ENCODE results near the gene FAM114A1. TPM values are rescaled to one million over a fixed set of nuclear protein-coding genes. Genes with fewer than 3 reads are reported as not detected.

Gene FAM114A1
- total RNA-seq, 2 donors from 2014 or later, result 19.3 to 39.3 TPM

GRCh38 chr4:38820329-38821061, 47.1 kb upstream of the FAM114A1 start:
- Histone ChIP-seq H3K27ac (ENCODE audit: low read depth, low read length) (no peak overlapping the region), H3K9me3 (ENCODE audit: control insufficient read depth, low read length) (peaks cover 6% of the 10 kb centered on the region), H3K9ac (ENCODE audit: extremely low read depth, low read length, poor library complexity, severe bottlenecking) (no peak overlapping the region), H3K4me1 (ENCODE audit: control insufficient read depth, insufficient read depth, low read length) (no peaks in the 10 kb centered on the region), H3K27me3 (ENCODE audit: control insufficient read depth, insufficient read depth, low read length, poor library complexity, severe bottlenecking) (no peaks in the 10 kb centered on the region), H3K36me3 (ENCODE audit: control insufficient read depth, insufficient read depth, low read length) (no peaks in the 10 kb centered on the region), H3K4me3 (ENCODE audit: low read length) (no peak overlapping the region)
- no peaks in the 10 kb centered on the region for H3K4me1 Mint-ChIP-seq
- TF ChIP-seq, protein P1, sequence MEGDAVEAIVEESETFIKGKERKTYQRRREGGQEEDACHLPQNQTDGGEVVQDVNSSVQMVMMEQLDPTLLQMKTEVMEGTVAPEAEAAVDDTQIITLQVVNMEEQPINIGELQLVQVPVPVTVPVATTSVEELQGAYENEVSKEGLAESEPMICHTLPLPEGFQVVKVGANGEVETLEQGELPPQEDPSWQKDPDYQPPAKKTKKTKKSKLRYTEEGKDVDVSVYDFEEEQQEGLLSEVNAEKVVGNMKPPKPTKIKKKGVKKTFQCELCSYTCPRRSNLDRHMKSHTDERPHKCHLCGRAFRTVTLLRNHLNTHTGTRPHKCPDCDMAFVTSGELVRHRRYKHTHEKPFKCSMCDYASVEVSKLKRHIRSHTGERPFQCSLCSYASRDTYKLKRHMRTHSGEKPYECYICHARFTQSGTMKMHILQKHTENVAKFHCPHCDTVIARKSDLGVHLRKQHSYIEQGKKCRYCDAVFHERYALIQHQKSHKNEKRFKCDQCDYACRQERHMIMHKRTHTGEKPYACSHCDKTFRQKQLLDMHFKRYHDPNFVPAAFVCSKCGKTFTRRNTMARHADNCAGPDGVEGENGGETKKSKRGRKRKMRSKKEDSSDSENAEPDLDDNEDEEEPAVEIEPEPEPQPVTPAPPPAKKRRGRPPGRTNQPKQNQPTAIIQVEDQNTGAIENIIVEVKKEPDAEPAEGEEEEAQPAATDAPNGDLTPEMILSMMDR (conservative IDR thresholded peaks at IDR 0.05), result no peak
- H3K9me3 Mint-ChIP-seq, result peaks cover 13% of the 10 kb centered on the region
- no peaks in the 10 kb centered on the region for H3K36me3 Mint-ChIP-seq (ENCODE audit: low read depth)
- WGBS, 2 experiments (ENCODE audit: insufficient coverage in 1 of 2, insufficient read length in 1 of 2), result 86 to 92% methylated on average over 2 to 4 of the region's 4 CpGs
- no peak for DNase-seq
- H3K27me3 Mint-ChIP-seq (ENCODE audit: insufficient read depth), result peaks cover 6% of the 10 kb centered on the region
- no peak overlapping the region for H3K27ac Mint-ChIP-seq
- H3K4me3 Mint-ChIP-seq, result no peak overlapping the region

GRCh38 chr4:38821739-38822138, 45.9 kb upstream of the FAM114A1 start:
- Histone ChIP-seq H3K9ac (ENCODE audit: extremely low read depth, low read length, poor library complexity, severe bottlenecking) (no peak overlapping the region), H3K4me1 (ENCODE audit: control insufficient read depth, insufficient read depth, low read length) (no peaks in the 10 kb centered on the region), H3K36me3 (ENCODE audit: control insufficient read depth, insufficient read depth, low read length) (no peaks in the 10 kb centered on the region), H3K27me3 (ENCODE audit: control insufficient read depth, insufficient read depth, low read length, poor library complexity, severe bottlenecking) (no peaks in the 10 kb centered on the region), H3K27ac (ENCODE audit: low read depth, low read length) (no peak overlapping the region), H3K9me3 (ENCODE audit: control insufficient read depth, low read length) (peaks cover 6% of the 10 kb centered on the region), H3K4me3 (ENCODE audit: low read length) (no peak overlapping the region)
- H3K9me3 Mint-ChIP-seq, result peaks cover 13% of the 10 kb centered on the region
- H3K27me3 Mint-ChIP-seq (ENCODE audit: insufficient read depth), result peaks cover 6% of the 10 kb centered on the region
- H3K4me1 Mint-ChIP-seq, result no peaks in the 10 kb centered on the region
- H3K36me3 Mint-ChIP-seq (ENCODE audit: low read depth), result no peaks in the 10 kb centered on the region
- no peak overlapping the region for H3K4me3 Mint-ChIP-seq
- H3K27ac Mint-ChIP-seq, result no peak overlapping the region
- WGBS, 2 experiments (ENCODE audit: insufficient coverage in 1 of 2, insufficient read length in 1 of 2), result 84% methylated on average over 2 of the region's 3 CpGs; no CpG with 5 or more reads in 1 of the 2 experiments
- no peak for DNase-seq
- TF ChIP-seq, protein P1 (conservative IDR thresholded peaks at IDR 0.05), result no peak

- no peak for DNase-seq
- Histone ChIP-seq H3K4me3 (ENCODE audit: low read length) (no peak overlapping the region), H3K4me1 (ENCODE audit: control insufficient read depth, insufficient read depth, low read length) (no peaks in the 10 kb centered on the region), H3K9ac (ENCODE audit: extremely low read depth, low read length, poor library complexity, severe bottlenecking) (no peak overlapping the region), H3K27me3 (ENCODE audit: control insufficient read depth, insufficient read depth, low read length, poor library complexity, severe bottlenecking) (no peaks in the 10 kb centered on the region), H3K9me3 (ENCODE audit: control insufficient read depth, low read length) (peaks cover 6% of the 10 kb centered on the region), H3K27ac (ENCODE audit: low read depth, low read length) (no peak overlapping the region), H3K36me3 (ENCODE audit: control insufficient read depth, insufficient read depth, low read length) (no peaks in the 10 kb centered on the region)
- H3K4me3 Mint-ChIP-seq, result no peak overlapping the region
- TF ChIP-seq, protein P1 (conservative IDR thresholded peaks at IDR 0.05), result no peak
- H3K36me3 Mint-ChIP-seq (ENCODE audit: low read depth), result no peaks in the 10 kb centered on the region
- no peaks in the 10 kb centered on the region for H3K4me1 Mint-ChIP-seq
- peaks cover 6% of the 10 kb centered on the region for H3K27me3 Mint-ChIP-seq (ENCODE audit: insufficient read depth)
- H3K9me3 Mint-ChIP-seq, result peaks cover 13% of the 10 kb centered on the region
- 85 to 87% methylated on average over 4 to 5 of the region's 5 CpGs for WGBS, 2 experiments (ENCODE audit: insufficient coverage in 1 of 2, insufficient read length in 1 of 2)
- H3K27ac Mint-ChIP-seq, result no peak overlapping the region
These were observed 44.8 kb upstream of the FAM114A1 start for GRCh38 chr4:38822748-38823303.

Measured in endodermal cell (in vitro differentiated cells).